ENCODE measurements around the gene BTBD7.

The BTBD7 gene

GRCh38 chr14:93195316-93195999 is 137.4 kb downstream of the BTBD7 start:
- no peak for DNase-seq (ENCODE audit: low read depth)

All from activated T-cell treated with anti-CD3 and anti-CD28 coated beads for 1 hour (primary cell).